Pancreas (tissue), 10 donors: ENCODE results near the gene TGIF2. TPM values are rescaled to one million over a fixed set of nuclear protein-coding genes. Genes with fewer than 3 reads are reported as not detected.

Experiments used
- ATAC-seq, 4 donors: fragments of 200-7000 bp; cut with Tn5 transposase; one replicate each; pipeline versions ENCODE4 v1.8.0 to v1.9.1; 2020; ENCODE audit warnings: mild to moderate bottlenecking in 4 of 4, moderate library complexity in 4 of 4
- DNase-seq, 6 donors: peaks; one replicate each; pipeline ENCODE4 v3.0.0-alpha.2; 2020
- FAIRE-seq: peaks from 2 replicates; lab custom pipeline; 2012; peaks lifted over from hg19 to GRCh38; lab: Jason Lieb, UNC
- H3K27ac ChIP-seq, 4 donors: fragments of 200-600 bp; sonication (generic); 1 replicate in 3 of 4; 2 replicates in 1 of 4; pipeline versions ENCODE4 v1.5.0 to v1.8.0; 2020
- H3K27me3 ChIP-seq, 4 donors: fragments of 200-600 bp; one replicate each; pipeline ENCODE4 v1.8.0; 2021
- H3K36me3 ChIP-seq, 3 donors: fragments of 200-600 bp; sonication (generic) in 1 of 3; one replicate each; pipeline versions ENCODE4 v1.5.0 to v1.8.0; 2020 to 2021
- H3K4me1 ChIP-seq, 3 donors: fragments of 200-600 bp; one replicate each; pipeline ENCODE4 v1.8.0; 2021
- H3K4me3 ChIP-seq, 4 donors: fragments of 200-600 bp; sonication (generic) in 2 of 4; one replicate each; pipeline versions ENCODE4 v1.5.0 to v1.8.0; 2020 to 2021
- H3K9me3 ChIP-seq, 4 donors: fragments of 200-600 bp; one replicate each; pipeline ENCODE4 v1.8.0; 2021
- WGBS, 2 donors: extraction: QIAGEN DNeasy Blood & Tissue Kit; methylation state at CpG; one replicate each; pipeline ENCODE4 v1.1.7; 2013; 5-methylcytosine and 5-hydroxymethylcytosine counted together
- intact Hi-C, 3 donors: fragments of 100-400 bp; cut with DNase I; formaldehyde crosslinking; loops; one replicate each; pipeline versions ENCODE4 v1.11.1 to v1.14.2; 2022
- polyA plus RNA-seq, 2 donors: library from polyadenylated mRNA; stranded (reverse); fragments of 200-250 nt; gene quantifications; one replicate each; pipeline ENCODE4 v1.2.3, GENCODE V29; 2013
- total RNA-seq, 6 donors: library from RNA; stranded (reverse); fragmentation: NEBNext Ultra II Directional in 4 of 6; extraction: Animal tissue kit (Norgen Biotek cat#: 25700) in 4 of 6; gene quantifications; one replicate each; pipeline versions ENCODE4 v1.2.1 to v1.2.4, GENCODE V29; 2021 to 2023
- TF ChIP-seq, protein P1 (sequence below), 4 donors: fragments of 200-600 bp; sonication (generic) in 3 of 4; IDR thresholded peaks; one replicate each; pipeline versions ENCODE4 v1.5.0 to v1.8.0; 2021; ENCODE audit warnings: antibody characterized with exemption in 4 of 4
- donor health status: healthy with polysubstance abuse.
- donor health status: DM: no; HTN: no; CAD: no; lungs with moderate emphysema.
- donor health status: DM: no; HTN: no; CAD: no.
- donor health status: control.
- donor health status: control.
- donor health status: Bipolar disorder and iron deficiency.
- donor health status: DM: yes; HTN: yes; CAD: no.
- donor health status: DM: no; HTN: no; CAD: no.
- donor health status: DM: no; HTN: no; CAD: no.
- donor health status: DM: yes; HTN: yes; CAD: no.

The TGIF2 gene
- total and polyA plus RNA-seq, 8 donors: 5.7 to 18.9 (median 12.8) TPM

DNA sequence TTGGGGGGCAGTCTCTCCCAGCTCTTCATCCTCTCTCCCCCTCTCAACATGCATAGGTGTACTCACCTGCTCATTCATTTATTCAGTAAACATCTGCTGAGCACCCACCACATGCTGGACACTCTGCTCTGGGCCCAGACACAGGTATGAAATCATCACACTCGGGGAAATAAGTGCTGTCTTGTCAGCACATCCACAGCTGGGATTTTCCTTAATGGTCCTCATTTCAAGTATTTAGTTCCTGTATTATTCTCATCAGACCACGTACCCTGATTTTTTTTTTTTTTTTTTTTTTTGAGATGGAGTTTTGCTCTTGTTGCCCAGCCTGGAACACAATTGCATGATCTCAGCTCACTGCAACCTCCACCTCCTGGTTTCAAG, 51.5 kb downstream of the TGIF2 start:
- no peaks in the 10 kb centered on the region for H3K27me3 ChIP-seq
- 87 to 92% methylated on average over 2 of the region's 2 CpGs for WGBS, 2 donors
- intact Hi-C loops: no loop called here

DNA sequence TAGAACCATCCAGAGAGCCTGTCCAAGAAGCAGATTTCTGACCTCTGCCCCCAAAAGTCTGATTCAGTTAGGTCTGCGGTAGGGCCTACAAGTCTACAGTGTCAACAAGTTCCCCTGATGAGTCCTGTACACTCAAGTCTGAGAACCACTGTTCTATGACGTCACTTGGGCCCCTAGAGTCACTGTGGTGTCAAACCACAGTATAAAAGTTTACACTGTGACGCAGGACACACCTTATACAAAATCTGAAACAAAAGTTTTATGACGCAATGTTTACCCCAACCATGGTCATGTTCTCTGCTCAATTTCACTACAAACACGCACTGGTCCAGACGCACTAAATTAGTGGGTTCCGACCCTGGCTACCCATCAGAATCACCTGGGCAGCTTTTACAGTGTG, 54.7 kb downstream of the TGIF2 start:
- WGBS, 2 donors: 88 to 93% methylated on average over 7 of the region's 7 CpGs
- Histone ChIP-seq H3K4me3 (no peak overlapping the region), H3K36me3 (no peaks in the 10 kb centered on the region), H3K27ac (no peak overlapping the region), H3K9me3 (no peaks in the 10 kb centered on the region), H3K27me3 (no peaks in the 10 kb centered on the region), H3K4me1 (no peaks in the 10 kb centered on the region)
- intact Hi-C loops: no loop called here
- DNase-seq (no peak), ATAC-seq (no peak), FAIRE-seq (no peak)
- TF ChIP-seq, protein P1, sequence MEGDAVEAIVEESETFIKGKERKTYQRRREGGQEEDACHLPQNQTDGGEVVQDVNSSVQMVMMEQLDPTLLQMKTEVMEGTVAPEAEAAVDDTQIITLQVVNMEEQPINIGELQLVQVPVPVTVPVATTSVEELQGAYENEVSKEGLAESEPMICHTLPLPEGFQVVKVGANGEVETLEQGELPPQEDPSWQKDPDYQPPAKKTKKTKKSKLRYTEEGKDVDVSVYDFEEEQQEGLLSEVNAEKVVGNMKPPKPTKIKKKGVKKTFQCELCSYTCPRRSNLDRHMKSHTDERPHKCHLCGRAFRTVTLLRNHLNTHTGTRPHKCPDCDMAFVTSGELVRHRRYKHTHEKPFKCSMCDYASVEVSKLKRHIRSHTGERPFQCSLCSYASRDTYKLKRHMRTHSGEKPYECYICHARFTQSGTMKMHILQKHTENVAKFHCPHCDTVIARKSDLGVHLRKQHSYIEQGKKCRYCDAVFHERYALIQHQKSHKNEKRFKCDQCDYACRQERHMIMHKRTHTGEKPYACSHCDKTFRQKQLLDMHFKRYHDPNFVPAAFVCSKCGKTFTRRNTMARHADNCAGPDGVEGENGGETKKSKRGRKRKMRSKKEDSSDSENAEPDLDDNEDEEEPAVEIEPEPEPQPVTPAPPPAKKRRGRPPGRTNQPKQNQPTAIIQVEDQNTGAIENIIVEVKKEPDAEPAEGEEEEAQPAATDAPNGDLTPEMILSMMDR (IDR thresholded peaks at IDR 0.05): no peak

More for the DNA sequence above, 51.5 kb downstream of the TGIF2 start:
- ATAC-seq (no peak), FAIRE-seq (no peak), DNase-seq (no peak)
- Histone ChIP-seq H3K4me3 (no peak overlapping the region), H3K27ac (no peak overlapping the region), H3K36me3 (no peaks in the 10 kb centered on the region), H3K4me1 (no peaks in the 10 kb centered on the region), H3K9me3 (no peaks in the 10 kb centered on the region)
- TF ChIP-seq, protein P1 (IDR thresholded peaks at IDR 0.05): no peak

DNA sequence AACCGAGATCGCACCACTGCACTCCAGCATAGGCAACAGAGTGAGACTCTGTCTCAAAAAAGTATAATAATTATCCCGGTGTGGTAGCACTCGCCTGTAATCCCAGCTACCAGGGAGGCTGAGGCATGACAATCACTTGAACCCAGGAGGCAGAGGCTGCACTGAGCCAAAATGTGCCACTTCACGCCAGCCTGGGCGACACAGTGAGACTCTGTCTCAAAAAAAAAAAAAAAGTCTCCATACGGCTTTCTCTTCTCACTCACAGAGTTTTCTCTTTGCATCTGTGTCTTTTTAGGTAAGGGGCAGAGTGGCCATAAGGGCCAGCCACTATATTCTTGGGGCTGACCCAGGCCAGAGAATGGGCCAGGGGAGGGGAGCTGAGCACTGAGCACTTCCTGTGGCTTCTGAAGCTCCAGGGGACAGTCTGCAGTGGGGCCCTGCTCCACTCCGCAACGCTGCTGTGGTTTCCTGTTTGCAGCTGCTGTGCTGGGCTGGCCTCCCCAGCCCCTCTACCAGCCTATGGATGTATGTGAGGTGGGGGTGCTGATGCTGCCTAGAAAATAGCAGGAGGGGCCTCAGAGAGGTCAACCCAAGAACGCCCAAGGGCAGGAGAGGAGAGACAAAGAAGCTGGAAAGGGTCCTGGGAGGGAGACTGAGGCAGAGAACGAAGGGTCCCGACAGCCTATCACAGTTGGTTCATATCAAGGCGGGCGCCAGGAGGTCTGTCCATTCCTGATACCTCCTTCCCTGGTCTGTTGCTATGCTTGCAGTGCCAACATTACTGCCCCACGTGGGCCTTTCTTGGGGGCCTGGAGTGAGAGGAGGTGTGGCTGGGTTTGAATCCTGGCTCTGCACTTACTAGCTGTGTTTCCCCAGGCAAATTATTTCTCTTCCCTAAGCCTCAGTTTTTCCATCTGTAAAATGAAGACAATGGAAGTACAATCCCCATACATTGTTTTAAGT, 56.6 kb downstream of the TGIF2 start:
- no peak for FAIRE-seq
- Histone ChIP-seq H3K27ac (no peak overlapping the region), H3K4me3 (no peak overlapping the region), H3K9me3 (no peaks in the 10 kb centered on the region), H3K27me3 (no peaks in the 10 kb centered on the region), H3K4me1 (no peaks in the 10 kb centered on the region), H3K36me3 (no peaks in the 10 kb centered on the region)
- TF ChIP-seq, protein P1 (IDR thresholded peaks at IDR 0.05): no peak
- WGBS, 2 donors: 71 to 79% methylated on average over 15 of the region's 15 CpGs
- intact Hi-C loops: no loop called here
- DNase-seq: no peak
- ATAC-seq: no peak

DNA sequence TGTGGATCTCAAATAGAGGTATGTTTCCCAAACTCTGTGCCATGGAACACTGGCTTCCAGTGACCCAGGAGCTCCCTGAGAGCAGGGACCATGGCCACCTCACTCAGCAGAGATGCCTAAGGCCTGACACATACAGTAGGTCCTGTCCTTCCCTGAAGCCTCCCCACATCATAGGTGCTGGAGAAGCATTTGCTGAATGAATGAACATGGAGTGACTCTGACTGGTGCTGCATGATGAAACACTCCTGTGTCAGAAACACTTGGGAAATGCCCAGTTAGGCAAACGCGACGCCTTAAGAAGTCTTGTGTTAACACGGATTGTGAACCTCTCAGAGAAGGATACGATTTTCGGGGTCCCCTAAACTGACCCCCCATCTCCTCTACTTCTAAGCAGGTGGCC, 58.2 kb downstream of the TGIF2 start:
- Histone ChIP-seq H3K4me1 (no peaks in the 10 kb centered on the region), H3K9me3 (no peaks in the 10 kb centered on the region), H3K27ac (no peak overlapping the region), H3K27me3 (no peaks in the 10 kb centered on the region), H3K36me3 (no peaks in the 10 kb centered on the region), H3K4me3 (no peak overlapping the region)
- FAIRE-seq (no peak), DNase-seq (no peak), ATAC-seq (no peak)
- TF ChIP-seq, protein P1 (IDR thresholded peaks at IDR 0.05): no peak
- WGBS, 2 donors: 78% methylated on average over 6 of the region's 6 CpGs
- intact Hi-C loops: no loop called here

DNA sequence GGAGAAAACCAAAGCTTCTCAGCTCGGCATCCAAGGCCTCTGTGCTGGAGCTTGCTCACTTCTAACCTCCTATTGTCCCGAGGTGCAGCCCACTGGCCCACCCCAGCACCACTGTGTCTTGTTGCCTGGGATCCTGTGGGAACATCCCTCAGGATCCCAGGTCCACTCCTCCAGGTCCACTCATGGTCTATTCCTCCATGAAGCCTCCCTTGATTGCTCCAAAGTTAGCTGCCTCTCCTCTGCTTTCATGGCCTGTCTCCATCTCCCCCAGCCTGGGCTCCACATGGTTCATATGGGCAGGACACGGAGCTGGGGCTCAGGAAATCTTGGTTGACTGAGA, 58.7 kb downstream of the TGIF2 start:
- no peak for DNase-seq
- Histone ChIP-seq H3K9me3 (no peaks in the 10 kb centered on the region), H3K27ac (no peak overlapping the region), H3K4me1 (no peaks in the 10 kb centered on the region), H3K27me3 (no peaks in the 10 kb centered on the region), H3K4me3 (no peak overlapping the region), H3K36me3 (no peaks in the 10 kb centered on the region)
- TF ChIP-seq, protein P1 (IDR thresholded peaks at IDR 0.05): no peak
- intact Hi-C loops: no loop called here
- WGBS, 2 donors: 57 to 67% methylated on average over 3 of the region's 3 CpGs
- ATAC-seq: no peak
- FAIRE-seq: no peak
